ENCODE results near the gene DTX1. TPM values are rescaled to one million over a fixed set of nuclear protein-coding genes. Genes with fewer than 3 reads are reported as not detected.

Gene DTX1
- total RNA-seq, 1 experiment from 2014 or later, result not detected

GRCh38 chr12:113049976-113050742, 6.4 kb upstream of the DTX1 start:
- Histone ChIP-seq H3K79me2 (ENCODE audit: low read length) (no peaks in the 10 kb centered on the region), H4K20me1 (ENCODE audit: low read length) (no peaks in the 10 kb centered on the region), H3F3A (ENCODE audit: low read length, unreplicated experiment) (no peaks in the 10 kb centered on the region), H3K36me3 (ENCODE audit: low read depth, low read length) (no peaks in the 10 kb centered on the region), H3K4me3 (ENCODE audit: low read length) (no peak overlapping the region), H3K4me2 (ENCODE audit: low read length) (no peak overlapping the region), H3K27ac (ENCODE audit: low read length) (no peak overlapping the region), H3K9me2 (replicated peaks; ENCODE audit: low read length) (no peaks in the 10 kb centered on the region), H3K9ac (ENCODE audit: low read length) (no peak overlapping the region), H3K9me3 (ENCODE audit: low read length) (no peaks in the 10 kb centered on the region), H2AFZ (ENCODE audit: low read length) (no peak overlapping the region), H3K4me1 (ENCODE audit: insufficient read depth, low read length) (no peaks in the 10 kb centered on the region), H3K27me3 (ENCODE audit: low read length) (peaks cover 44% of the 10 kb centered on the region)
- ChIA-PET POLR2A (ENCODE audit: unreplicated experiment) (no interaction called here), CTCF (no interaction called here)
- DNase-seq, result peak; percentile 36
- BruUV-seq (replicated peaks), result no TSS peak
- intact Hi-C loops (cut with micrococcal nuclease), result no loop called here
- TF ChIP-seq, protein P1, sequence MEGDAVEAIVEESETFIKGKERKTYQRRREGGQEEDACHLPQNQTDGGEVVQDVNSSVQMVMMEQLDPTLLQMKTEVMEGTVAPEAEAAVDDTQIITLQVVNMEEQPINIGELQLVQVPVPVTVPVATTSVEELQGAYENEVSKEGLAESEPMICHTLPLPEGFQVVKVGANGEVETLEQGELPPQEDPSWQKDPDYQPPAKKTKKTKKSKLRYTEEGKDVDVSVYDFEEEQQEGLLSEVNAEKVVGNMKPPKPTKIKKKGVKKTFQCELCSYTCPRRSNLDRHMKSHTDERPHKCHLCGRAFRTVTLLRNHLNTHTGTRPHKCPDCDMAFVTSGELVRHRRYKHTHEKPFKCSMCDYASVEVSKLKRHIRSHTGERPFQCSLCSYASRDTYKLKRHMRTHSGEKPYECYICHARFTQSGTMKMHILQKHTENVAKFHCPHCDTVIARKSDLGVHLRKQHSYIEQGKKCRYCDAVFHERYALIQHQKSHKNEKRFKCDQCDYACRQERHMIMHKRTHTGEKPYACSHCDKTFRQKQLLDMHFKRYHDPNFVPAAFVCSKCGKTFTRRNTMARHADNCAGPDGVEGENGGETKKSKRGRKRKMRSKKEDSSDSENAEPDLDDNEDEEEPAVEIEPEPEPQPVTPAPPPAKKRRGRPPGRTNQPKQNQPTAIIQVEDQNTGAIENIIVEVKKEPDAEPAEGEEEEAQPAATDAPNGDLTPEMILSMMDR (conservative IDR thresholded peaks at IDR 0.05; ENCODE audit: low read depth, low read length), result peak; percentile 63
- no peak for TF ChIP-seq EZH2phosphoT487 (IDR thresholded peaks at IDR 0.05; ENCODE audit: borderline replicate concordance, low read length)
- peak; percentile 66 for ATAC-seq

DNA sequence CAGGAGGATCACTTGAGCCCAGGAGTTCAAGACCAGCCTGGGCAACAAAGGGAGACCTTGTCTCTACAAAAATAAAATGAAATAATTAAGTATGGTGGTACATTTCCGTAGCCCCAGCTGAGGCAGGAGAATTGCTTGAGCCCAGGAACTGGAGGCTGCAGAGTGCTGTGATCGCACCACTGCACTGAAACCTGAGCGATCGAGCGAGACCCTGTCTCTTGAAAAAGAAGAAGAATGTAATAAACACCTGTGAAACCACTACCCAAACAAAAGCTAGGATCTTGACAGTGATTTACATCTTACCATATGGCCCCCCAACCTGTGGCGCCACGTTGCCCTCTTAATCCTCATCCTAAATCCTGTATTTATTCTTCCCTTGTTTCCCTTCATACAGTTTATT, 5.7 kb upstream of the DTX1 start:
- POLR2A ChIA-PET (ENCODE audit: unreplicated experiment), result no interaction called here
- Histone ChIP-seq H2AFZ (ENCODE audit: low read length) (no peak overlapping the region), H3K27me3 (ENCODE audit: low read length) (peaks cover 46% of the 10 kb centered on the region), H4K20me1 (ENCODE audit: low read length) (no peaks in the 10 kb centered on the region), H3K9ac (ENCODE audit: low read length) (no peak overlapping the region), H3K4me3 (ENCODE audit: low read length) (no peak overlapping the region), H3K36me3 (ENCODE audit: low read depth, low read length) (no peaks in the 10 kb centered on the region), H3K9me3 (ENCODE audit: low read length) (no peaks in the 10 kb centered on the region), H3K9me2 (replicated peaks; ENCODE audit: low read length) (no peaks in the 10 kb centered on the region), H3K79me2 (ENCODE audit: low read length) (no peaks in the 10 kb centered on the region), H3F3A (ENCODE audit: low read length, unreplicated experiment) (no peaks in the 10 kb centered on the region), H3K4me2 (ENCODE audit: low read length) (no peak overlapping the region), H3K27ac (ENCODE audit: low read length) (no peak overlapping the region), H3K4me1 (ENCODE audit: insufficient read depth, low read length) (no peaks in the 10 kb centered on the region)
- ATAC-seq (no peak), DNase-seq (no peak)
- CTCF ChIA-PET, result no interaction called here
- no TSS peak for BruUV-seq (replicated peaks)
- TF ChIP-seq EZH2phosphoT487 (IDR thresholded peaks at IDR 0.05; ENCODE audit: borderline replicate concordance, low read length) (no peak), EZH2 (IDR thresholded peaks at IDR 0.05; ENCODE audit: low read length, unreplicated experiment) (no peak)
- TF ChIP-seq, protein P1 (conservative IDR thresholded peaks at IDR 0.05; ENCODE audit: low read depth, low read length), result no peak
- intact Hi-C loops (cut with micrococcal nuclease), result no loop called here

GRCh38 chr12:113051759-113052158, 4.8 kb upstream of the DTX1 start:
- no peaks in the 10 kb centered on the region for H3K4me1 ChIP-seq (ENCODE audit: insufficient read depth, low read length)

More at GRCh38 chr12:113051759-113052158, 4.8 kb upstream of the DTX1 start:
- no peaks in the 10 kb centered on the region for H3K79me2 ChIP-seq (ENCODE audit: low read length)
- H4K20me1 ChIP-seq (ENCODE audit: low read length), result no peaks in the 10 kb centered on the region
- no peak overlapping the region for H2AFZ ChIP-seq (ENCODE audit: low read length)
- ATAC-seq (no peak), DNase-seq (no peak)
- no peak overlapping the region for H3K27ac ChIP-seq (ENCODE audit: low read length)
- H3K27me3 ChIP-seq (ENCODE audit: low read length), result peaks cover 53% of the 10 kb centered on the region
- no peaks in the 10 kb centered on the region for H3K9me2 ChIP-seq (replicated peaks; ENCODE audit: low read length)
- H3K4me2 ChIP-seq (ENCODE audit: low read length), result no peak overlapping the region
- TF ChIP-seq, protein P1 (conservative IDR thresholded peaks at IDR 0.05; ENCODE audit: low read depth, low read length), result no peak
- no peak for TF ChIP-seq EZH2phosphoT487 (IDR thresholded peaks at IDR 0.05; ENCODE audit: borderline replicate concordance, low read length)
- no peak for TF ChIP-seq EZH2 (IDR thresholded peaks at IDR 0.05; ENCODE audit: low read length, unreplicated experiment)
- H3K36me3 ChIP-seq (ENCODE audit: low read depth, low read length), result no peaks in the 10 kb centered on the region
- no peak overlapping the region for H3K9ac ChIP-seq (ENCODE audit: low read length)
- intact Hi-C loops (cut with micrococcal nuclease), result no loop called here
- no TSS peak for BruUV-seq (replicated peaks)
- no peak overlapping the region for H3K4me3 ChIP-seq (ENCODE audit: low read length)
- H3F3A ChIP-seq (ENCODE audit: low read length, unreplicated experiment), result no peaks in the 10 kb centered on the region
- CTCF ChIA-PET, result no interaction called here
- POLR2A ChIA-PET (ENCODE audit: unreplicated experiment), result no interaction called here
- H3K9me3 ChIP-seq (ENCODE audit: low read length), result no peaks in the 10 kb centered on the region

All from PC-3 (cell line).